HL-60 (cell line): ENCODE measurements around the gene CTSW.

Source experiments
- DNase-seq, 2 experiments: peaks; one replicate each; pipeline ENCODE4 v3.0.0-alpha.2; 2010 to 2020; ENCODE audit warnings: low read depth in 1 of 2, low spot score in 1 of 2
- H3K27ac ChIP-seq: fragments of 250-450 bp; sonication (Bioruptor Pico); replicated peaks from 2 replicates; pipeline ENCODE4 v1.5.1; 2020; ENCODE audit warnings: mild to moderate bottlenecking, moderate library complexity
- H3K27me3 ChIP-seq: fragments of 250-450 bp; sonication (Bioruptor Pico); 2 replicates; pipeline ENCODE4 v1.5.1; 2021; ENCODE audit warnings: mild to moderate bottlenecking, moderate library complexity; ENCODE audit not compliant: insufficient read depth, poor library complexity, severe bottlenecking
- H3K4me3 ChIP-seq: replicated peaks from 2 replicates; pipeline ENCODE4 v1.5.1; 2011; ENCODE audit warnings: mild to moderate bottlenecking, control low read depth, low read length; ENCODE audit not compliant: insufficient read depth
- GABPA ChIP-seq: IDR thresholded peaks from 2 replicates; pipeline ENCODE4 v1.6.1; 2012; ENCODE audit warnings: low read depth
- POLR2AphosphoS5 ChIP-seq: IDR thresholded peaks from 2 replicates; pipeline ENCODE4 v1.6.1; 2012; ENCODE audit warnings: low read depth
- SPI1 ChIP-seq: IDR thresholded peaks from 2 replicates; pipeline ENCODE4 v1.6.1; 2012; ENCODE audit warnings: low read depth, mild to moderate bottlenecking, borderline replicate concordance
- TF ChIP-seq, protein P1 (sequence below): IDR thresholded peaks from one replicate; pipeline ENCODE4 v1.5.1; 2011; ENCODE audit warnings: low read length, control low read depth, inconsistent platforms; ENCODE audit not compliant: insufficient read depth
- TF ChIP-seq, protein P2 (sequence below): IDR thresholded peaks from 2 replicates; pipeline ENCODE4 v1.6.1; 2012; ENCODE audit warnings: low read depth; ENCODE audit not compliant: insufficient replicate concordance

The CTSW gene

DNA sequence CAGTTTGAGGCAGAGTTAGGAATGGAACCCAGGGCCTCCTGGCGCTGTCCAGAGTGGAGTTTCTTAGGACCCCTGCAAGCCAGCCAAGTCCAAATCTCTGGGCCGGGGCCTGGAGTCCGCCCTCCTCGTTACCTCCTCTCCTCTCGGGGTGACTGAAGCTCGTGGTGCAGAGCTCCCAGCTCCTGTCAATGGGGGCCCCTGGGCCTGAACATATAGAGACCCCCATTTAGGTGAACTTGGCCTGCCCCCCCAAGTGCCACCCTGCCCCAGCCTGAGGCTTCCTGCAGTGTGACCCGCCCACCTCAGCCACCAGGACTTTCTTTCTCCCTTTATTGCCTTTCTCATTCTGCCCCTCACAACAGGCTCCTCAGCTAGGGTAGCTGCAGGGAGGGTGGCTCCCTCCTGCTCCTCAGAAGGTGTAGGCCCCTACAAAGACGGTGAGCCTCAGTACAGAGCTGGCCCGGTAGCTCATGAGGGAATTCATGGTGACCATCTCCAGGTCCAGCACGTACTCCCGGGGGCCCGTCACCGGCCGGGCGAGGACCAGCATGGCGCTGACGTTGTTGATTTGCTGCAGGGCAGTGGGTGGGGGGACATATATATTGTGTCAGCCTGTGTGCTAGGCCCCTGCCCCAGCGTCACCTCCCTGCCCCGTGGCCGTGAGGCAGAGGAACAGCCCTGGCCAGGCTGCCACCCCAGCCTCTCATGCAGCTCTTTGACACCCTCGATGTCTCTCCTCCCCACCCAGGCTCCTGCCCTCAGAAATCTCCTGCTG is 12.9 kb upstream of the CTSW start:
- no peaks in the 10 kb centered on the region for H3K27me3 ChIP-seq
- H3K4me3 ChIP-seq = no peak overlapping the region
- peak overlapping the region; percentile 43 for H3K27ac ChIP-seq
- TF ChIP-seq, protein P1, sequence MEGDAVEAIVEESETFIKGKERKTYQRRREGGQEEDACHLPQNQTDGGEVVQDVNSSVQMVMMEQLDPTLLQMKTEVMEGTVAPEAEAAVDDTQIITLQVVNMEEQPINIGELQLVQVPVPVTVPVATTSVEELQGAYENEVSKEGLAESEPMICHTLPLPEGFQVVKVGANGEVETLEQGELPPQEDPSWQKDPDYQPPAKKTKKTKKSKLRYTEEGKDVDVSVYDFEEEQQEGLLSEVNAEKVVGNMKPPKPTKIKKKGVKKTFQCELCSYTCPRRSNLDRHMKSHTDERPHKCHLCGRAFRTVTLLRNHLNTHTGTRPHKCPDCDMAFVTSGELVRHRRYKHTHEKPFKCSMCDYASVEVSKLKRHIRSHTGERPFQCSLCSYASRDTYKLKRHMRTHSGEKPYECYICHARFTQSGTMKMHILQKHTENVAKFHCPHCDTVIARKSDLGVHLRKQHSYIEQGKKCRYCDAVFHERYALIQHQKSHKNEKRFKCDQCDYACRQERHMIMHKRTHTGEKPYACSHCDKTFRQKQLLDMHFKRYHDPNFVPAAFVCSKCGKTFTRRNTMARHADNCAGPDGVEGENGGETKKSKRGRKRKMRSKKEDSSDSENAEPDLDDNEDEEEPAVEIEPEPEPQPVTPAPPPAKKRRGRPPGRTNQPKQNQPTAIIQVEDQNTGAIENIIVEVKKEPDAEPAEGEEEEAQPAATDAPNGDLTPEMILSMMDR = no peak
- TF ChIP-seq SPI1 (no peak), GABPA (no peak)
- TF ChIP-seq, protein P2, sequence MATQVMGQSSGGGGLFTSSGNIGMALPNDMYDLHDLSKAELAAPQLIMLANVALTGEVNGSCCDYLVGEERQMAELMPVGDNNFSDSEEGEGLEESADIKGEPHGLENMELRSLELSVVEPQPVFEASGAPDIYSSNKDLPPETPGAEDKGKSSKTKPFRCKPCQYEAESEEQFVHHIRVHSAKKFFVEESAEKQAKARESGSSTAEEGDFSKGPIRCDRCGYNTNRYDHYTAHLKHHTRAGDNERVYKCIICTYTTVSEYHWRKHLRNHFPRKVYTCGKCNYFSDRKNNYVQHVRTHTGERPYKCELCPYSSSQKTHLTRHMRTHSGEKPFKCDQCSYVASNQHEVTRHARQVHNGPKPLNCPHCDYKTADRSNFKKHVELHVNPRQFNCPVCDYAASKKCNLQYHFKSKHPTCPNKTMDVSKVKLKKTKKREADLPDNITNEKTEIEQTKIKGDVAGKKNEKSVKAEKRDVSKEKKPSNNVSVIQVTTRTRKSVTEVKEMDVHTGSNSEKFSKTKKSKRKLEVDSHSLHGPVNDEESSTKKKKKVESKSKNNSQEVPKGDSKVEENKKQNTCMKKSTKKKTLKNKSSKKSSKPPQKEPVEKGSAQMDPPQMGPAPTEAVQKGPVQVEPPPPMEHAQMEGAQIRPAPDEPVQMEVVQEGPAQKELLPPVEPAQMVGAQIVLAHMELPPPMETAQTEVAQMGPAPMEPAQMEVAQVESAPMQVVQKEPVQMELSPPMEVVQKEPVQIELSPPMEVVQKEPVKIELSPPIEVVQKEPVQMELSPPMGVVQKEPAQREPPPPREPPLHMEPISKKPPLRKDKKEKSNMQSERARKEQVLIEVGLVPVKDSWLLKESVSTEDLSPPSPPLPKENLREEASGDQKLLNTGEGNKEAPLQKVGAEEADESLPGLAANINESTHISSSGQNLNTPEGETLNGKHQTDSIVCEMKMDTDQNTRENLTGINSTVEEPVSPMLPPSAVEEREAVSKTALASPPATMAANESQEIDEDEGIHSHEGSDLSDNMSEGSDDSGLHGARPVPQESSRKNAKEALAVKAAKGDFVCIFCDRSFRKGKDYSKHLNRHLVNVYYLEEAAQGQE = no peak
- no peak for DNase-seq

GRCh38 chr11:65867284-65868071 is 12.2 kb upstream of the CTSW start:
- peak overlapping the region; percentile 43 for H3K27ac ChIP-seq
- DNase-seq = peak in 1 of 2 experiments; percentile 49
- H3K27me3 ChIP-seq = no peaks in the 10 kb centered on the region
- TF ChIP-seq, protein P2 = no peak
- TF ChIP-seq, protein P1 = no peak
- no peak overlapping the region for H3K4me3 ChIP-seq

GRCh38 chr11:65868076-65868667 is 11.5 kb upstream of the CTSW start:
- DNase-seq = no peak
- Histone ChIP-seq H3K27ac (no peak overlapping the region), H3K4me3 (no peak overlapping the region), H3K27me3 (no peaks in the 10 kb centered on the region)
- TF ChIP-seq POLR2AphosphoS5 = no peak; the same call in 1 of the 2 replicates
- TF ChIP-seq SPI1 = no peak
- TF ChIP-seq, protein P1 = no peak
- TF ChIP-seq, protein P2 = no peak
- no peak for TF ChIP-seq GABPA
